Fibroblast of skin of abdomen (primary cell): ENCODE results near the gene SBSN.

ENCODE experiments used
- DNase-seq: peaks from one replicate; pipeline ENCODE4 v3.0.0-alpha.2; 2013

SBSN gene

GRCh38 chr19:35533201-35533821 lies 5.2 kb upstream of the SBSN start, which contains the start of gene GAPDHS:
Gene GAPDHS, plus strand, starts transcription at chr19:35533456. Its CDS starts 72 bp downstream, at chr19:35533528.
- DNase-seq = no peak

- DNase-seq = no peak
Measured at GRCh38 chr19:35531291-35531690, 3.2 kb upstream of the SBSN start.

GRCh38 chr19:35529241-35530218 lies 1.4 kb upstream of the SBSN start:
- no peak for DNase-seq

- DNase-seq = no peak
Measured at GRCh38 chr19:35525873-35526272, 2.2 kb downstream of the SBSN start.

GRCh38 chr19:35524181-35524837 lies 3.8 kb downstream of the SBSN start:
- no peak for DNase-seq

- DNase-seq = no peak
Measured at GRCh38 chr19:35522745-35523327, 5.3 kb downstream of the SBSN start.

GRCh38 chr19:35521124-35521743 lies 6.9 kb downstream of the SBSN start:
- no peak for DNase-seq

GRCh38 chr19:35519291-35519690 lies 8.8 kb downstream of the SBSN start:
- DNase-seq = peak; percentile 32

- DNase-seq = peak; percentile 97
Measured at GRCh38 chr19:35518313-35518712, 9.8 kb downstream of the SBSN start.

- DNase-seq = no peak
Measured at GRCh38 chr19:35517342-35517741, 10.8 kb downstream of the SBSN start.

- DNase-seq = no peak
Measured at GRCh38 chr19:35516310-35516709, 11.8 kb downstream of the SBSN start.

GRCh38 chr19:35514282-35514809 lies 13.8 kb downstream of the SBSN start:
- peak; percentile 8 for DNase-seq

GRCh38 chr19:35513628-35514281 lies 14.4 kb downstream of the SBSN start, which contains the start of gene DMKN:
Gene DMKN, minus strand, starts transcription at chr19:35513649. Its CDS starts 174 bp downstream, at chr19:35513475.
- DNase-seq = peak; percentile 40

GRCh38 chr19:35512831-35513627 lies 15.1 kb downstream of the SBSN start:
- DNase-seq = no peak

GRCh38 chr19:35511337-35511736 lies 16.8 kb downstream of the SBSN start:
- no peak for DNase-seq

- no peak for DNase-seq
Measured at GRCh38 chr19:35510626-35510964, 17.5 kb downstream of the SBSN start.

- peak; percentile 44 for DNase-seq
Measured at GRCh38 chr19:35509861-35510625, 18.1 kb downstream of the SBSN start.

GRCh38 chr19:35509018-35509652 lies 19.0 kb downstream of the SBSN start:
- no peak for DNase-seq

GRCh38 chr19:35508129-35508528 lies 20.0 kb downstream of the SBSN start:
- no peak for DNase-seq
